ENCODE data around the gene ITGA3.

GRCh38 chr17:50102164-50102991, 46.5 kb downstream of the ITGA3 start:
- TF ChIP-seq CTCF (IDR thresholded peaks at IDR 0.05), result no peak
- no peak for TF ChIP-seq POLR2A (IDR thresholded peaks at IDR 0.05)

Measured in testis (tissue), 2 donors.